Measurements from ENCODE around the gene YDJC. TPM values are rescaled to one million over a fixed set of nuclear protein-coding genes. Genes with fewer than 3 reads are reported as not detected.

The YDJC gene
- total and polyA plus RNA-seq, 2 donors (not counting 1 experiment from before 2014, with no cell fraction given), result 48.8 to 82.8 TPM

DNA sequence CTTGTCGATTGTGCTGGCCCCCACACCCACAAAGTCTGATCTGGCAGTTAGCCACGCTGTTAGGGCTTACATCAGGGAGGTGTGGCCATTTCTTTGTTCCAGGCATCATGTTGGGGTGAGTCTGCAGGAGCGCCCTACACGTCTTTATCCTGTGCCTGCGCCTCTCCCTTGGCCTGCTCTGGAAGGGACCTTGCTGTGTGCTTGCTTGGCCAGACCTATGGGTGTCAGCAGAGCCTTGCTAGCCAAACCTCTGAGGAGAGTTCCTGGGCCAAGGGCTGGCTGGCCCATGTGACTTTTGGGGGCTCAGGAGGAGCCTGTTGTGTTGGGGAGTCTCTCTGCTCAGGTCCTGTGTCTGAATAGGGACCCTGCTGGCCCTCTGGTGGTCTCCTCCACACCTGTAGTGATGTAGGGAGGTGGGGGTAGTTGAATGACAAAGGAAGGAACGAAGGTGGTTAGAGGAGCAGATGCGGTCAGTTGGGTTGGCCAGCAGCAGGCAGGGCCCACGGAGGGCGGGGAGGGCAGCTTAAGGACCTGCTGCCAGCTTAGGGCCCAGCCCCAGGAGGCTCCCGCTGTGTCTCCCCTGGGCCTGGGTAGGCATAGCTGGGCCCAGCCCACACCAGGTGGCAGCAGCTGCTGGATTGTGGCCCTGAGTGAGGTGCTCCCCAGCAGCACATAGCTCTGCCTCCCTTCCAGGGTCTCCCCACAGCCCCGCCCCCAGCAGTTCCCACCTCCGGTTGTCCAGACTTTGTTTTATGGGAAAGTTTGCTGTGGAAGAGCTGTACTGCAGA is 43.9 kb upstream of the YDJC start:
- Histone ChIP-seq H2AFZ (ENCODE audit: insufficient read depth, low read depth, low read length, poor library complexity, severe bottlenecking) (no peak overlapping the region), H3K4me1 (ENCODE audit: control insufficient read depth in 2 of 2, insufficient read depth in 2 of 2, low read length in 2 of 2) (no peaks in the 10 kb centered on the region), H3K27me3 (replicated peaks in 1 of 4; ENCODE audit: control extremely low read depth in 1 of 4, control insufficient read depth in 3 of 4, insufficient read depth in 4 of 4, low read length in 3 of 4) (no peaks in the 10 kb centered on the region), H4K20me1 (ENCODE audit: control insufficient read depth, insufficient read depth, low read length, poor library complexity, severe bottlenecking) (peaks cover 51% of the 10 kb centered on the region), H3K79me2 (ENCODE audit: control insufficient read depth, insufficient read depth, low read length) (peaks cover 37% of the 10 kb centered on the region), H3K9me3 (ENCODE audit: control extremely low read depth in 1 of 3, control insufficient read depth in 2 of 3, insufficient read depth in 1 of 3, low read length in 2 of 3) (no peaks in the 10 kb centered on the region), H3K36me3 (replicated peaks in 1 of 2; ENCODE audit: control extremely low read depth in 1 of 2, control insufficient read depth in 1 of 2, extremely low read depth in 1 of 2, insufficient read depth in 2 of 2, low read length in 1 of 2) (peaks cover 7 to 61% of the 10 kb centered on the region in 2 experiments), H3K4me2 (replicated peaks; ENCODE audit: low read depth, low read length, poor library complexity, severe bottlenecking) (no peak overlapping the region), H3K27ac (ENCODE audit: low read length in 2 of 2) (no peak overlapping the region), H3K9ac (ENCODE audit: low read length) (no peak overlapping the region), H3K4me3 (ENCODE audit: control extremely low read depth in 1 of 5, extremely low read depth in 1 of 5, insufficient read depth in 1 of 5, low read depth in 2 of 5, low read length in 4 of 5) (no peak overlapping the region)
- no peaks in the 10 kb centered on the region for H3K27me3 Mint-ChIP-seq
- H3K9me3 Mint-ChIP-seq (ENCODE audit: insufficient read depth), result no peaks in the 10 kb centered on the region
- ATAC-seq (ENCODE audit: low read depth), result no peak
- ChIA-PET POLR2A (no interaction called here), CTCF (no interaction called here)
- intact Hi-C loops (cut with micrococcal nuclease), result no loop called here
- H3K4me1 Mint-ChIP-seq, result peaks cover 5% of the 10 kb centered on the region
- H3K4me3 Mint-ChIP-seq, result no peak overlapping the region
- 97% methylated on average over 10 of the region's 12 CpGs for WGBS (ENCODE audit: insufficient coverage)
- TF ChIP-seq CTCF (IDR thresholded peaks at IDR 0.05) (no peak), EZH2 (IDR thresholded peaks at IDR 0.05; ENCODE audit: borderline replicate concordance, insufficient read depth, low read depth, low read length, poor library complexity, severe bottlenecking) (no peak)
- no peak for DNase-seq
- H3K27ac Mint-ChIP-seq, result no peak overlapping the region

DNA sequence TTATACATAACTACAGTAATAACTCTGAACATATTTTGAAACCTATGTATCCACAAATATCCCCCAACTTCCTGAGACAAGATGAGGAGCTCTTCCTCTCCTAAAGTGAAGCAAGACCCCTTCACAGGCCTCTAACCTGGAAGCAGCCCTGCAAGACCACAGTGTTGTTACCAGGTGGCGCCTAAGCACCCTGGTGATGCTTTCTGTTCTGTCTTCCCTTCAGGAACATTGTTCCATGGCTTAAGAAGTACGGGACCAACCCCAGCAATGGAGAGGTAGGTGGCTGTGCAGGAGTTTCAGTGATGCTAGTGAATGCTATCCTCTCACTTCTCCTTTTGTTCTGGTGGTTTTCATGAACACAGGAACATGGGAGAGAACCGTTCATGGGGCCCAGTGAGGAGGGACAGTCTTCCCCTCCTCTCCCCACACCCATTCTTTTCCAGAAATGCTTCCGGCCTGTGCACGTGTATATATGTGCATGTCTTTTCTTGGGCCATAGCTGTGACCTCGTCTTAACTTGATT is 42.3 kb upstream of the YDJC start:
- Histone ChIP-seq H3K4me1 (ENCODE audit: control insufficient read depth in 2 of 2, insufficient read depth in 2 of 2, low read length in 2 of 2) (peaks cover 3% of the 10 kb centered on the region in 2 donors), H2AFZ (ENCODE audit: insufficient read depth, low read depth, low read length, poor library complexity, severe bottlenecking) (no peak overlapping the region), H4K20me1 (ENCODE audit: control insufficient read depth, insufficient read depth, low read length, poor library complexity, severe bottlenecking) (peaks cover 51% of the 10 kb centered on the region), H3K27me3 (replicated peaks in 1 of 4; ENCODE audit: control extremely low read depth in 1 of 4, control insufficient read depth in 3 of 4, insufficient read depth in 4 of 4, low read length in 3 of 4) (no peaks in the 10 kb centered on the region), H3K9ac (ENCODE audit: low read length) (no peak overlapping the region), H3K27ac (ENCODE audit: low read length in 2 of 2) (no peak overlapping the region), H3K4me3 (ENCODE audit: control extremely low read depth in 1 of 5, extremely low read depth in 1 of 5, insufficient read depth in 1 of 5, low read depth in 2 of 5, low read length in 4 of 5) (no peak overlapping the region), H3K79me2 (ENCODE audit: control insufficient read depth, insufficient read depth, low read length) (peaks cover 46% of the 10 kb centered on the region), H3K4me2 (replicated peaks; ENCODE audit: low read depth, low read length, poor library complexity, severe bottlenecking) (no peak overlapping the region), H3K36me3 (replicated peaks in 1 of 2; ENCODE audit: control extremely low read depth in 1 of 2, control insufficient read depth in 1 of 2, extremely low read depth in 1 of 2, insufficient read depth in 2 of 2, low read length in 1 of 2) (peaks cover 7 to 59% of the 10 kb centered on the region in 2 experiments), H3K9me3 (ENCODE audit: control extremely low read depth in 1 of 3, control insufficient read depth in 2 of 3, insufficient read depth in 1 of 3, low read length in 2 of 3) (no peaks in the 10 kb centered on the region)
- H3K4me3 Mint-ChIP-seq, result no peak overlapping the region
- H3K9me3 Mint-ChIP-seq (ENCODE audit: insufficient read depth), result no peaks in the 10 kb centered on the region
- no peaks in the 10 kb centered on the region for H3K27me3 Mint-ChIP-seq
- TF ChIP-seq EZH2 (IDR thresholded peaks at IDR 0.05; ENCODE audit: borderline replicate concordance, insufficient read depth, low read depth, low read length, poor library complexity, severe bottlenecking) (no peak), CTCF (IDR thresholded peaks at IDR 0.05) (no peak)
- ChIA-PET CTCF (no interaction called here), POLR2A (no interaction called here)
- ATAC-seq (ENCODE audit: low read depth), result no peak
- 91% methylated on average over 4 of the region's 6 CpGs for WGBS (ENCODE audit: insufficient coverage)
- intact Hi-C loops (cut with micrococcal nuclease), result no loop called here
- no peak overlapping the region for H3K27ac Mint-ChIP-seq
- peaks cover 13% of the 10 kb centered on the region for H3K4me1 Mint-ChIP-seq
- no peak for DNase-seq
